NCI-H2227 (cell line): Measurements from ENCODE around the gene HACD4.
"Not testable (repeated sequence)": the region's sequence is repeated elsewhere in the genome, so short reads cannot be mapped to it uniquely, and the experiment has no call there.

Experiments
- DNase-seq: peaks from one replicate; lab custom pipeline; 2025; ENCODE audit not compliant: unreplicated experiment; lab: John Stamatoyannopoulos, UW

HACD4 gene

GRCh38 chr9:21016701-21017491 lies 14.5 kb downstream of the HACD4 start:
- DNase-seq, result no peak

GRCh38 chr9:21015995-21016394 lies 15.4 kb downstream of the HACD4 start:
- no peak for DNase-seq

- no peak for DNase-seq
Observed at GRCh38 chr9:21015129-21015815, 16.2 kb downstream of the HACD4 start.

- DNase-seq, result no peak
Observed at GRCh38 chr9:21002040-21002439, 29.4 kb downstream of the HACD4 start.

- no peak for DNase-seq
Observed at GRCh38 chr9:21001581-21001980, 29.9 kb downstream of the HACD4 start.

- no peak for DNase-seq
Observed at GRCh38 chr9:20997503-20998076, 33.9 kb downstream of the HACD4 start.

GRCh38 chr9:20996809-20997208 lies 34.6 kb downstream of the HACD4 start:
- no peak for DNase-seq

GRCh38 chr9:20995616-20996015 lies 35.8 kb downstream of the HACD4 start:
- no peak for DNase-seq

GRCh38 chr9:20994486-20994885 lies 37.0 kb downstream of the HACD4 start:
- DNase-seq, result no peak

- DNase-seq, result no peak
Observed at GRCh38 chr9:20990867-20991266, 40.6 kb downstream of the HACD4 start.

GRCh38 chr9:20989923-20990341 lies 41.5 kb downstream of the HACD4 start:
- peak; percentile 32 for DNase-seq

GRCh38 chr9:20988671-20989315 lies 42.6 kb downstream of the HACD4 start:
- no peak for DNase-seq

GRCh38 chr9:20988061-20988460 lies 43.4 kb downstream of the HACD4 start:
- no peak for DNase-seq

GRCh38 chr9:20987521-20987920 lies 43.9 kb downstream of the HACD4 start:
- DNase-seq, result no peak

GRCh38 chr9:20985851-20986600 lies 45.4 kb downstream of the HACD4 start:
- no peak for DNase-seq

GRCh38 chr9:20984506-20984905 lies 46.9 kb downstream of the HACD4 start:
- no peak for DNase-seq

GRCh38 chr9:20981486-20981885 lies 50.0 kb downstream of the HACD4 start:
- no peak for DNase-seq

GRCh38 chr9:20980832-20981455 lies 50.5 kb downstream of the HACD4 start:
- DNase-seq, result no peak

- DNase-seq, result no peak
Observed at GRCh38 chr9:20978249-20978648, 53.2 kb downstream of the HACD4 start.

- not testable (repeated sequence) for DNase-seq
Observed at GRCh38 chr9:20974191-20974938, 57.1 kb downstream of the HACD4 start.
